ENCODE data around the gene AHSA1.
"Not testable (repeated sequence)": the region's sequence is repeated elsewhere in the genome, so short reads cannot be mapped to it uniquely, and the experiment has no call there.

AHSA1 gene

GRCh38 chr14:77457522-77458248 is at the start of gene AHSA1, which contains the start of gene VIPAS39:
TSS of gene AHSA1 (plus strand) at chr14:77458093. CDS start at chr14:77458190, 97 bp downstream.
TSS of gene VIPAS39 (minus strand) at chr14:77457601. CDS start at chr14:77454102, 3,499 bp downstream.
- H3K4me3 ChIP-seq (replicated peaks; ENCODE audit: low read depth, low read length) = peak within 1 kb of the TSS; percentile 94
- DNase-seq (ENCODE audit: extremely low read depth, low read depth) = peak; percentile 99
- no peak for TF ChIP-seq CTCF (IDR thresholded peaks at IDR 0.05; ENCODE audit: low read depth, low read length, missing control alignments)

- no peak overlapping the region for H3K4me3 ChIP-seq (replicated peaks; ENCODE audit: low read depth, low read length)
- TF ChIP-seq CTCF (IDR thresholded peaks at IDR 0.05; ENCODE audit: low read depth, low read length, missing control alignments) = no peak
- no peak for DNase-seq (ENCODE audit: extremely low read depth, low read depth)
These were observed 48.8 kb upstream of the AHSA1 start for GRCh38 chr14:77409131-77409533.

GRCh38 chr14:77415403-77416030 is 42.4 kb upstream of the AHSA1 start:
- not testable (repeated sequence) for DNase-seq (ENCODE audit: extremely low read depth, low read depth); H3K4me3 ChIP-seq (replicated peaks; ENCODE audit: low read depth, low read length)

GRCh38 chr14:77416098-77416497 is 41.8 kb upstream of the AHSA1 start:
- H3K4me3 ChIP-seq (replicated peaks; ENCODE audit: low read depth, low read length); DNase-seq (ENCODE audit: extremely low read depth, low read depth): not testable (repeated sequence)

GRCh38 chr14:77416836-77417235 is 41.1 kb upstream of the AHSA1 start:
- TF ChIP-seq CTCF (IDR thresholded peaks at IDR 0.05; ENCODE audit: low read depth, low read length, missing control alignments) = no peak
- H3K4me3 ChIP-seq (replicated peaks; ENCODE audit: low read depth, low read length) = no peak overlapping the region
- DNase-seq (ENCODE audit: extremely low read depth, low read depth) = no peak

GRCh38 chr14:77421201-77421600 is 36.7 kb upstream of the AHSA1 start:
- DNase-seq (ENCODE audit: extremely low read depth, low read depth) = no peak

GRCh38 chr14:77423423-77423822 is 34.5 kb upstream of the AHSA1 start, which contains the start of gene NOXRED1:
TSS of gene NOXRED1 (minus strand) at chr14:77423523. CDS start at chr14:77422889, 634 bp downstream.
- DNase-seq (ENCODE audit: extremely low read depth, low read depth) = no peak
- no peak for TF ChIP-seq CTCF (IDR thresholded peaks at IDR 0.05; ENCODE audit: low read depth, low read length, missing control alignments)
- no peak within 1 kb of the TSS for H3K4me3 ChIP-seq (replicated peaks; ENCODE audit: low read depth, low read length)

More at GRCh38 chr14:77421201-77421600, 36.7 kb upstream of the AHSA1 start:
- no peak for TF ChIP-seq CTCF (IDR thresholded peaks at IDR 0.05; ENCODE audit: low read depth, low read length, missing control alignments)
- no peak overlapping the region for H3K4me3 ChIP-seq (replicated peaks; ENCODE audit: low read depth, low read length)

Measured in HFF-Myc (cell line).